Measurements from ENCODE around the gene PRSS1. TPM values are rescaled to one million over a fixed set of nuclear protein-coding genes. Genes with fewer than 3 reads are reported as not detected.
"Not testable (repeated sequence)": the region's sequence is repeated elsewhere in the genome, so short reads cannot be mapped to it uniquely, and the experiment has no call there.

The PRSS1 gene
- total RNA-seq, 1 donor: not detected

DNA sequence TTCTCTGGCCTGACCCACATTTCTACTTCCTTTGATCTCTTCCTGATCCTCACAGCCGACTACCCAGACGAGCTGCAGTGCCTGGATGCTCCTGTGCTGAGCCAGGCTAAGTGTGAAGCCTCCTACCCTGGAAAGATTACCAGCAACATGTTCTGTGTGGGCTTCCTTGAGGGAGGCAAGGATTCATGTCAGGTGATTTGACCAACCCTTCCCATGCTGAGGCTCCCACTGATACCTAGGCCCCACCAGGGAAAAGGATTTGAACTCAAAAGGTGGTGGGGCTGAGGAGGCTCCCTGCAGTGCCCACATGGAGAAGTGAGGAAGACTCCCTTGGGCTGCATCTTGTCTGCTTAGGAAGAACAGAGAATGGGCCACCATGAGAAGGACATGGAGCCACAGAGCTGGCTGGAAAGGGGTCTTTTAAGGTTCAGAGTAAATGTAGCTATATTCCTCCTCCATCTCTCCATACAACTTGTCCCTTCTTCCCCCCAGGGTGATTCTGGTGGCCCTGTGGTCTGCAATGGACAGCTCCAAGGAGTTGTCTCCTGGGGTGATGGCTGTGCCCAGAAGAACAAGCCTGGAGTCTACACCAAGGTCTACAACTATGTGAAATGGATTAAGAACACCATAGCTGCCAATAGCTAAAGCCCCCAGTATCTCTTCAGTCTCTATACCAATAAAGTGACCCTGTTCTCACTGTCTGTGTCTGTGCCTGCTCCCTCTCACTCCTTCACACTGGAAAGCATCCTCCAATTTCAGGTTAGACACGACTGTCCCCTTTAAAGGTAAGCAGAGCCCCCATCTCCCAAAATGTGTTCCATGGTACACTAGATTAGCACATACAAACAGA lies 3.3 kb downstream of the PRSS1 start:
- no peak overlapping the region for H2AFZ ChIP-seq (ENCODE audit: low read length)
- peaks cover 7% of the 10 kb centered on the region for H3K27me3 ChIP-seq (ENCODE audit: insufficient read depth, low read length)
- TF ChIP-seq, protein P1, sequence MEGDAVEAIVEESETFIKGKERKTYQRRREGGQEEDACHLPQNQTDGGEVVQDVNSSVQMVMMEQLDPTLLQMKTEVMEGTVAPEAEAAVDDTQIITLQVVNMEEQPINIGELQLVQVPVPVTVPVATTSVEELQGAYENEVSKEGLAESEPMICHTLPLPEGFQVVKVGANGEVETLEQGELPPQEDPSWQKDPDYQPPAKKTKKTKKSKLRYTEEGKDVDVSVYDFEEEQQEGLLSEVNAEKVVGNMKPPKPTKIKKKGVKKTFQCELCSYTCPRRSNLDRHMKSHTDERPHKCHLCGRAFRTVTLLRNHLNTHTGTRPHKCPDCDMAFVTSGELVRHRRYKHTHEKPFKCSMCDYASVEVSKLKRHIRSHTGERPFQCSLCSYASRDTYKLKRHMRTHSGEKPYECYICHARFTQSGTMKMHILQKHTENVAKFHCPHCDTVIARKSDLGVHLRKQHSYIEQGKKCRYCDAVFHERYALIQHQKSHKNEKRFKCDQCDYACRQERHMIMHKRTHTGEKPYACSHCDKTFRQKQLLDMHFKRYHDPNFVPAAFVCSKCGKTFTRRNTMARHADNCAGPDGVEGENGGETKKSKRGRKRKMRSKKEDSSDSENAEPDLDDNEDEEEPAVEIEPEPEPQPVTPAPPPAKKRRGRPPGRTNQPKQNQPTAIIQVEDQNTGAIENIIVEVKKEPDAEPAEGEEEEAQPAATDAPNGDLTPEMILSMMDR (IDR thresholded peaks at IDR 0.05; ENCODE audit: extremely low read depth, low read depth, low read length): no peak
- DNase-seq (ENCODE audit: insufficient read length, low spot score, missing footprints): peak; percentile 9
- no peaks in the 10 kb centered on the region for H4K20me1 ChIP-seq (ENCODE audit: insufficient read depth, low read length)
- H3K4me1 ChIP-seq (ENCODE audit: insufficient read depth, low read length): no peaks in the 10 kb centered on the region
- no peaks in the 10 kb centered on the region for H3K79me2 ChIP-seq (ENCODE audit: insufficient read depth, low read length)
- no peak overlapping the region for H3K4me2 ChIP-seq (ENCODE audit: insufficient read depth, low read length)
- no peak overlapping the region for H3K27ac ChIP-seq (ENCODE audit: low read depth, low read length)
- H3K4me3 ChIP-seq (ENCODE audit: insufficient read depth, low read length): no peak overlapping the region
- no peaks in the 10 kb centered on the region for H3K9me3 ChIP-seq (ENCODE audit: low read depth, low read length)
- H3K36me3 ChIP-seq (ENCODE audit: insufficient read depth, low read length): no peaks in the 10 kb centered on the region

DNA sequence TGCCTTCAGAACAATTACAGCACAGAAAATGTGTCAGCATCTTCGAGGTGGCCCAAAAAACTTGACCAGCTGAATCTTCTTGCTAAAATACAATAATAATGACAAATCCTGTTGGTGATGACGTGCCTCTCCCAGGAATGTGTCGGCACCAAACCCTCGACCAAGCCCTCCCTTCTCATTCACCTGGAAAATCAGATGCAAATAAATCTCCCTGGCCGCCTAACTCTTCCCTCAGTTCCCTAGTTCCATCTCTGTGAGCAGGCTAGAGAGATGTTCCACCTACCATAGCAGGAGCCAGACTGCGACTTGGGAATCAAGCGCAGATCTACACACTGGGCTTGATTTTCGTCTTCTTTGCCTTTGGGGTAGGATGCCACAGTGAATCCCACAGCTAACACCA lies 4.1 kb downstream of the PRSS1 start:
- Histone ChIP-seq H3K27ac (ENCODE audit: low read depth, low read length) (no peak overlapping the region), H3K79me2 (ENCODE audit: insufficient read depth, low read length) (no peaks in the 10 kb centered on the region), H2AFZ (ENCODE audit: low read length) (no peak overlapping the region), H3K9me3 (ENCODE audit: low read depth, low read length) (no peaks in the 10 kb centered on the region), H3K27me3 (ENCODE audit: insufficient read depth, low read length) (peaks cover 7% of the 10 kb centered on the region), H3K4me2 (ENCODE audit: insufficient read depth, low read length) (no peak overlapping the region), H3K36me3 (ENCODE audit: insufficient read depth, low read length) (no peaks in the 10 kb centered on the region), H4K20me1 (ENCODE audit: insufficient read depth, low read length) (no peaks in the 10 kb centered on the region), H3K4me3 (ENCODE audit: insufficient read depth, low read length) (no peak overlapping the region), H3K4me1 (ENCODE audit: insufficient read depth, low read length) (no peaks in the 10 kb centered on the region)
- DNase-seq (ENCODE audit: insufficient read length, low spot score, missing footprints): no peak
- TF ChIP-seq, protein P1 (IDR thresholded peaks at IDR 0.05; ENCODE audit: extremely low read depth, low read depth, low read length): no peak

DNA sequence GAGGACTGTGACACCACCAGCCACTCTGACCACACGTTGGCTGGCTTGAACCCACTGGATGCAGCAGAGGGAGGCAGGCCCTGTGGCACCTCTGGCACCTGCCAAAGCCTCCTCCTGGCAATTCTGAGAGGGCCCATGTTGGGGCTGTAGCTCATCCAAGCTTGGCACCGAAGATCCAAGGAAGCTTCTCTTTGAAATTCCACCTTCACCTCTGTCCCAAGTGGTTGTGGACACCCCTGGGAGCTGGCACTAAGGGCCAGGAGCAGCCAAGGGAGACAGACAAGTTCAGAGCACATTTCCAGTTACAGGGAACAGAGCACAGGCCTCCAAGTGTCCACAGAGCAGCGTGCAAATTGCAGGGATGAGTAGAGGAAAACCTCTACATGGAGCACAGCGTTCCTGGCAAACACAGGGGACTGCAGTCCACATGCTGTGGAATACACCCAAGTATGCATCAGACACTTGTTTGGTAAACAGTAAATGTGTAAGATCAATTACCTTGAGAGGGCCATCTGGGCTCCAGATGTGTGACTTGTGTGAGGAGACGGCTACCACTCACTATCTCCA lies 4.7 kb downstream of the PRSS1 start:
- H4K20me1 ChIP-seq (ENCODE audit: insufficient read depth, low read length); DNase-seq (ENCODE audit: insufficient read length, low spot score, missing footprints); H3K36me3 ChIP-seq (ENCODE audit: insufficient read depth, low read length); H3K27me3 ChIP-seq (ENCODE audit: insufficient read depth, low read length); H3K4me1 ChIP-seq (ENCODE audit: insufficient read depth, low read length); H2AFZ ChIP-seq (ENCODE audit: low read length); H3K9me3 ChIP-seq (ENCODE audit: low read depth, low read length); H3K79me2 ChIP-seq (ENCODE audit: insufficient read depth, low read length); H3K4me2 ChIP-seq (ENCODE audit: insufficient read depth, low read length); H3K27ac ChIP-seq (ENCODE audit: low read depth, low read length); H3K4me3 ChIP-seq (ENCODE audit: insufficient read depth, low read length): not testable (repeated sequence)

DNA sequence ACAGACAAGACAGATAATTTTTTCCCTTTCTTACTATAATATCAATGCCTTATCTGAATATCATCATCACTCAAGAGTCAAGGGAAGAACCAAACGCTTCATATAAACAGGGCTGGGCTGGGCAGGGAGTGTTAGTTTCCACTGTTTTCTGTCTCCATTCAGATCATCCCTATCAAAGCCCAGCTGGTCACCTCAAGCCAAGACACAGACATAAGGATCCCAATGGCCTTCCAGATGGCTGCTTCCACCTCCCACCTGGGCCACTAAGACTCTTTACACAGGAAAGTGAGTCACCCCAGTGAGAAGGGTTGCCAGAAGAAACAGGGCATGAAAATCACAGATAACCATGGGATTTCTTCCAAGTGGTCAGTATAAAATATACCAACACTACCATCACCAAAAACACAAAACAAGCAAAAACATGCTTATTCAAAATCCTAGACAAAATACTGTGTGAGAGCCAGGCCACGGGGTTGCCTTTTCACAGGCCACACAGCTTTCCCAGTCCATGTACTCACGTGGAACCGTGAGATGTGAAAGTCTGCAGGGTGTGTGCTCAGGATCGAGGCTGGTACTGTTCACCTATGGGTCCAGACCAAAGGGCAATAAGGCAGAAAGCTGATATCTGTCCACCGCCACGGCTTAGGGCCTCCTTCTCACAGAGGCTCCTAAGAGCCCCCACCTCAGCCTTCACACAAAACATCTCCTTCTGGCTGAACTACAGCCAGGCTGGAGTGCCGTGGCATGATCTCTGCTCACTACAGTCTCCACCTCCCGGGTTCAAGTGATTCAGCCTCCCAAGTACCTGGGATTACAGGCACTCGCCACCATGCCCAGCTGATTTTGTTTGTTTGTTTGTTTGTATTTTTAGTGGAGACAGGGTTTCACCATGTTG lies 5.7 kb downstream of the PRSS1 start:
- no peaks in the 10 kb centered on the region for H3K4me1 ChIP-seq (ENCODE audit: insufficient read depth, low read length)
- no peak overlapping the region for H3K4me3 ChIP-seq (ENCODE audit: insufficient read depth, low read length)
- H3K27ac ChIP-seq (ENCODE audit: low read depth, low read length): no peak overlapping the region
- H3K9me3 ChIP-seq (ENCODE audit: low read depth, low read length): no peaks in the 10 kb centered on the region
- no peak overlapping the region for H3K4me2 ChIP-seq (ENCODE audit: insufficient read depth, low read length)
- no peaks in the 10 kb centered on the region for H3K36me3 ChIP-seq (ENCODE audit: insufficient read depth, low read length)
- no peak overlapping the region for H2AFZ ChIP-seq (ENCODE audit: low read length)
- H3K79me2 ChIP-seq (ENCODE audit: insufficient read depth, low read length): no peaks in the 10 kb centered on the region
- H4K20me1 ChIP-seq (ENCODE audit: insufficient read depth, low read length): no peaks in the 10 kb centered on the region
- H3K27me3 ChIP-seq (ENCODE audit: insufficient read depth, low read length): peaks cover 9% of the 10 kb centered on the region
- DNase-seq (ENCODE audit: insufficient read length, low spot score, missing footprints): no peak
- TF ChIP-seq, protein P1 (IDR thresholded peaks at IDR 0.05; ENCODE audit: extremely low read depth, low read depth, low read length): no peak

DNA sequence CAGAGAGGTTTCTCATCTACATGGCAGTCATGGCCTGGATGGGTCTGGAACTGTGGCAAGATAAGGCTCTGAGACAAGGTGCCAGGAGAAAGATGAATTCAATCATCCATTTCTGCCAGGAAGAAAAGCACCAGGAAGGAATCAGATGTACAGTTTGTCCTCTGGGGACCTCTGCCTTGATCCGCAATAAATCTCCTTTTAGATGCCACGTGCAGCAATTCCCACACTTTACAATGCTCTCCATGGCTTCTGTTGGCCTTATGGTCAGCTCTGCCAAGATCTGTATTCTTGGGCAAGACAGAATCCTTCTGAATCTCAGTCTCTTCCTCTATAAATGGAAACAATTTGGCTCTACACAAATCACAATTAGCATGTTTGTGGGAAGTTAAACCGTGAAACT lies 9.0 kb downstream of the PRSS1 start:
- H3K4me2 ChIP-seq (ENCODE audit: insufficient read depth, low read length); H3K9me3 ChIP-seq (ENCODE audit: low read depth, low read length); H4K20me1 ChIP-seq (ENCODE audit: insufficient read depth, low read length); H3K27ac ChIP-seq (ENCODE audit: low read depth, low read length); H3K4me3 ChIP-seq (ENCODE audit: insufficient read depth, low read length); H2AFZ ChIP-seq (ENCODE audit: low read length); H3K79me2 ChIP-seq (ENCODE audit: insufficient read depth, low read length); H3K4me1 ChIP-seq (ENCODE audit: insufficient read depth, low read length); H3K27me3 ChIP-seq (ENCODE audit: insufficient read depth, low read length); DNase-seq (ENCODE audit: insufficient read length, low spot score, missing footprints); H3K36me3 ChIP-seq (ENCODE audit: insufficient read depth, low read length): not testable (repeated sequence)

All from osteoblast (primary cell).